ENCODE data around the gene B4GALNT4. TPM values are rescaled to one million over a fixed set of nuclear protein-coding genes. Genes with fewer than 3 reads are reported as not detected.

The B4GALNT4 gene
- polyA plus RNA-seq, 2 of the 4 experiments (the other 2 are of a cell fraction) = 5.3 to 27.5 TPM

DNA sequence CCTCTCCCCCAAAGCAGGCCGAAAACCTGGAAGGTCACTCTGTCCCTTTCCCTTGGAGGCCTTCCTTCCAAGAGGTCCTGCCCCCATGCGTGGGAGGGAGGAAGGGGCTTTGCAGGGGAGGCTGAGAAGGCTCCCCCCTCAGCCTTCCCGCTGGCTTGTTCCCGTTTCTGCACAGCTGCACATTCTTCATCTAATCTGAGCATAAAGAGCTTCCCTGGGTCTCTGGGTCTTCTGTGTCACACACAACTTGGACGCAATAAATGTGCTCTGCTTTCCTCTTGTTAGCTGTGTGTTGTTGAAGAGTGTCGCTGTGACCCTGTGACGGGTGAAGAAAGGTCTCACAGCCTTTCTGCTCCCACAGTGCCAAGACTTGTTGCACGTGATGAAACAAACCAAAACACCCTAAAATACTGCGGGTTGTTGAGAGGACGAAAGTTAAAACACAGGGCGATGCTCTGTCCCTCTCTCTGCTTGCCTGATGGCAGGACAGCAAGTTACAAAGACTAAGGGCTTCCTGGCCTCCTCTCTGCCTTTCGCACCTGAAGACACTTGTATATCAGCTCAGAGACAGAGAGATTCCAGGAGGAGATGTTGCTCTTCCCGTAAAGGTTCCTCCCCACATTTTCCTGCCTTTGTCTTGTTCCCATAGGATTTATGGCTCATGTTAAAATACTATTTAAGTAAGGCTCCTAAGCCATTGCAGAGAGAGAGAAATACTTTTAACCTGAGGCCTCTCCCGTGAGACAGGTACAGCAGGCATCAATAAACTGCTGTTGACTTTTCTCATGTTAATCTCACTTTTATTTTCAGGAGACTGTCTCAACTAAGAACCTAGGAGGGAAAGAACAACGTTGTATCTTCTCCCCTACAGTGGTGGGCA is 33.3 kb upstream of the B4GALNT4 start:
- 63% methylated on average over 15 of the region's 15 CpGs for WGBS (ENCODE audit: missing lambda C conversion rate)
- ChIA-PET CTCF (interaction anchor here (0.9 kb wide), 1 partner anchor 113 kb away, joined by 3 read pairs; no protein-coding TSS in a partner anchor), POLR2A (no interaction called here)
- TF ChIP-seq EHF (CRISPR knock-in tag; IDR thresholded peaks at IDR 0.05) = no peak
- no peak for TF ChIP-seq HDAC2 (IDR thresholded peaks at IDR 0.05)
- TF ChIP-seq, protein P1, sequence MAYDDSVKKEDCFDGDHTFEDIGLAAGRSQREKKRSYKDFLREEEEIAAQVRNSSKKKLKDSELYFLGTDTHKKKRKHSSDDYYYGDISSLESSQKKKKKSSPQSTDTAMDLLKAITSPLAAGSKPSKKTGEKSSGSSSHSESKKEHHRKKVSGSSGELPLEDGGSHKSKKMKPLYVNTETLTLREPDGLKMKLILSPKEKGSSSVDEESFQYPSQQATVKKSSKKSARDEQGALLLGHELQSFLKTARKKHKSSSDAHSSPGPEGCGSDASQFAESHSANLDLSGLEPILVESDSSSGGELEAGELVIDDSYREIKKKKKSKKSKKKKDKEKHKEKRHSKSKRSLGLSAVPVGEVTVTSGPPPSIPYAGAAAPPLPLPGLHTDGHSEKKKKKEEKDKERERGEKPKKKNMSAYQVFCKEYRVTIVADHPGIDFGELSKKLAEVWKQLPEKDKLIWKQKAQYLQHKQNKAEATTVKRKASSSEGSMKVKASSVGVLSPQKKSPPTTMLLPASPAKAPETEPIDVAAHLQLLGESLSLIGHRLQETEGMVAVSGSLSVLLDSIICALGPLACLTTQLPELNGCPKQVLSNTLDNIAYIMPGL (CRISPR knock-in tag; IDR thresholded peaks at IDR 0.05; ENCODE audit: borderline replicate concordance) = no peak
- TF ChIP-seq, protein P2, sequence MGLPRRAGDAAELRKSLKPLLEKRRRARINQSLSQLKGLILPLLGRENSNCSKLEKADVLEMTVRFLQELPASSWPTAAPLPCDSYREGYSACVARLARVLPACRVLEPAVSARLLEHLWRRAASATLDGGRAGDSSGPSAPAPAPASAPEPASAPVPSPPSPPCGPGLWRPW (IDR thresholded peaks at IDR 0.05) = no peak
- TF ChIP-seq JUN (IDR thresholded peaks at IDR 0.05) = no peak
- TF ChIP-seq HOXA7 (CRISPR knock-in tag; IDR thresholded peaks at IDR 0.05) = no peak
- no peak for TF ChIP-seq NFE2L2 (conservative IDR thresholded peaks at IDR 0.05; ENCODE audit: low read length)
- TF ChIP-seq RAD21 (conservative IDR thresholded peaks at IDR 0.05 in 1 of 2, IDR thresholded peaks at IDR 0.05 in 1 of 2) = no peak
- no peak for TF ChIP-seq CEBPB (IDR thresholded peaks at IDR 0.05)
- TF ChIP-seq, protein P3, sequence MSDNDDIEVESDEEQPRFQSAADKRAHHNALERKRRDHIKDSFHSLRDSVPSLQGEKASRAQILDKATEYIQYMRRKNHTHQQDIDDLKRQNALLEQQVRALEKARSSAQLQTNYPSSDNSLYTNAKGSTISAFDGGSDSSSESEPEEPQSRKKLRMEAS (IDR thresholded peaks at IDR 0.05) = no peak
- no peak for TF ChIP-seq GATA3 (IDR thresholded peaks at IDR 0.05; ENCODE audit: borderline replicate concordance)
- TF ChIP-seq FOSB (CRISPR knock-in tag; IDR thresholded peaks at IDR 0.05) = no peak
- no peak for TF ChIP-seq ZFP36 (IDR thresholded peaks at IDR 0.05; ENCODE audit: borderline replicate concordance, partially characterized antibody)
- TF ChIP-seq FOXS1 (CRISPR knock-in tag; IDR thresholded peaks at IDR 0.05) = no peak
- no peak for TF ChIP-seq POLR2A (IDR thresholded peaks at IDR 0.05; ENCODE audit: low read length)
- no peak for TF ChIP-seq ELK1 (IDR thresholded peaks at IDR 0.05; ENCODE audit: low read depth, low read length)
- TF ChIP-seq, protein P4, sequence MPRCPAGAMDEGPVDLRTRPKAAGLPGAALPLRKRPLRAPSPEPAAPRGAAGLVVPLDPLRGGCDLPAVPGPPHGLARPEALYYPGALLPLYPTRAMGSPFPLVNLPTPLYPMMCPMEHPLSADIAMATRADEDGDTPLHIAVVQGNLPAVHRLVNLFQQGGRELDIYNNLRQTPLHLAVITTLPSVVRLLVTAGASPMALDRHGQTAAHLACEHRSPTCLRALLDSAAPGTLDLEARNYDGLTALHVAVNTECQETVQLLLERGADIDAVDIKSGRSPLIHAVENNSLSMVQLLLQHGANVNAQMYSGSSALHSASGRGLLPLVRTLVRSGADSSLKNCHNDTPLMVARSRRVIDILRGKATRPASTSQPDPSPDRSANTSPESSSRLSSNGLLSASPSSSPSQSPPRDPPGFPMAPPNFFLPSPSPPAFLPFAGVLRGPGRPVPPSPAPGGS (IDR thresholded peaks at IDR 0.05) = no peak
- Histone ChIP-seq H3K4me3 (no peak overlapping the region), H3K9me3 (no peaks in the 10 kb centered on the region), H3K27ac (no peak overlapping the region; a peak in 1 of 6 replicates), H3K4me1 (no peaks in the 10 kb centered on the region), H3K4me2 (no peak overlapping the region)
- ATAC-seq (no peak), FAIRE-seq (no peak), DNase-seq (ENCODE audit: low read depth in 1 of 2, low spot score in 1 of 2) (no peak)

DNA sequence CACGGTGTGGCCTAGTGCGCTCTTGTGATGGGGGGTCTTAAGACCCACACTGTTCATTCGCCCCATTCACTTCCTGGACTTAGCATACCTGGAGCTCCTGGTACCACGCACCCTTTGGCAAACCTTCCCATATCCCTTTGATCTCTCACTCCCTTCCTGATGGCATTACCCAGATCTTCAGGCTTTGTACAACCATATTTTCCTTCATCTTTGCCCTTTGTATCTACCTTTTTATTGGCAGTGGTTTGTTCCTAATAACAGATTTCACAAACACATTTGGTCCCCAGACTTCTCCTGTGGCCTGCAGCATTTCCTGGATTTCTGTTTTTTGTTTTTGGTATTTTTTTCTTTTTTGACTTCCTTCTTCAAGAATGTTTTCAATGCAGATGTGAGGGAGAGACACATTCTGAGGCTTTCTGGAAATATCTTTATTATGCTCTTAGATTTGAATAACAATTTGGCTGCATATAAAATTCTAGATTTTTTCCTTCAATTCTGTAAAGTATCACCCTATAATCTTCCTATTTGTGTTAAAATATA is 32.6 kb upstream of the B4GALNT4 start:
- DNase-seq (ENCODE audit: low read depth in 1 of 2, low spot score in 1 of 2) = no peak
- TF ChIP-seq, protein P2 (IDR thresholded peaks at IDR 0.05) = no peak
- TF ChIP-seq HOXB13 (CRISPR knock-in tag; IDR thresholded peaks at IDR 0.05; ENCODE audit: low read depth) = no peak
- no peak for TF ChIP-seq RFX5 (IDR thresholded peaks at IDR 0.05)
- TF ChIP-seq HOXA7 (CRISPR knock-in tag; IDR thresholded peaks at IDR 0.05) = no peak
- TF ChIP-seq, protein P5, sequence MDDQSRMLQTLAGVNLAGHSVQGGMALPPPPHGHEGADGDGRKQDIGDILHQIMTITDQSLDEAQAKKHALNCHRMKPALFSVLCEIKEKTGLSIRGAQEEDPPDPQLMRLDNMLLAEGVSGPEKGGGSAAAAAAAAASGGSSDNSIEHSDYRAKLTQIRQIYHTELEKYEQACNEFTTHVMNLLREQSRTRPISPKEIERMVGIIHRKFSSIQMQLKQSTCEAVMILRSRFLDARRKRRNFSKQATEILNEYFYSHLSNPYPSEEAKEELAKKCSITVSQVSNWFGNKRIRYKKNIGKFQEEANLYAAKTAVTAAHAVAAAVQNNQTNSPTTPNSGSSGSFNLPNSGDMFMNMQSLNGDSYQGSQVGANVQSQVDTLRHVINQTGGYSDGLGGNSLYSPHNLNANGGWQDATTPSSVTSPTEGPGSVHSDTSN (IDR thresholded peaks at IDR 0.05) = no peak
- no peak for TF ChIP-seq ZC3H11A (IDR thresholded peaks at IDR 0.05)
- no peak for TF ChIP-seq HDAC2 (IDR thresholded peaks at IDR 0.05)
- TF ChIP-seq, protein P1 (CRISPR knock-in tag; IDR thresholded peaks at IDR 0.05; ENCODE audit: borderline replicate concordance) = no peak
- TF ChIP-seq, protein P6, sequence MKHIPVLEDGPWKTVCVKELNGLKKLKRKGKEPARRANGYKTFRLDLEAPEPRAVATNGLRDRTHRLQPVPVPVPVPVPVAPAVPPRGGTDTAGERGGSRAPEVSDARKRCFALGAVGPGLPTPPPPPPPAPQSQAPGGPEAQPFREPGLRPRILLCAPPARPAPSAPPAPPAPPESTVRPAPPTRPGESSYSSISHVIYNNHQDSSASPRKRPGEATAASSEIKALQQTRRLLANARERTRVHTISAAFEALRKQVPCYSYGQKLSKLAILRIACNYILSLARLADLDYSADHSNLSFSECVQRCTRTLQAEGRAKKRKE (CRISPR knock-in tag; IDR thresholded peaks at IDR 0.05; ENCODE audit: low read depth) = no peak
- TF ChIP-seq HOXB5 (CRISPR knock-in tag; IDR thresholded peaks at IDR 0.05) = no peak
- TF ChIP-seq SMC3 (IDR thresholded peaks at IDR 0.05) = no peak
- TF ChIP-seq POLR2A (IDR thresholded peaks at IDR 0.05; ENCODE audit: low read length) = no peak
- no peak for TF ChIP-seq KDM5A (IDR thresholded peaks at IDR 0.05)
- TF ChIP-seq, protein P3 (IDR thresholded peaks at IDR 0.05) = no peak
- no peak for TF ChIP-seq TFCP2L1 (CRISPR knock-in tag; IDR thresholded peaks at IDR 0.05)
- H3K4me1 ChIP-seq = no peaks in the 10 kb centered on the region
- H3K4me2 ChIP-seq = no peak overlapping the region
- no peak for ATAC-seq
- FAIRE-seq = no peak
- 81% methylated on average over 4 of the region's 4 CpGs for WGBS (ENCODE audit: missing lambda C conversion rate)
- H3K27ac ChIP-seq = no peak overlapping the region
- ChIA-PET CTCF (interaction anchor here (1.1 kb wide), 1 partner anchor 9 kb away, joined by 4 read pairs; no protein-coding TSS in a partner anchor), POLR2A (no interaction called here)
- no peak overlapping the region for H3K4me3 ChIP-seq
- no peaks in the 10 kb centered on the region for H3K9me3 ChIP-seq
